ENCODE measurements around the gene MINAR1.

DNA sequence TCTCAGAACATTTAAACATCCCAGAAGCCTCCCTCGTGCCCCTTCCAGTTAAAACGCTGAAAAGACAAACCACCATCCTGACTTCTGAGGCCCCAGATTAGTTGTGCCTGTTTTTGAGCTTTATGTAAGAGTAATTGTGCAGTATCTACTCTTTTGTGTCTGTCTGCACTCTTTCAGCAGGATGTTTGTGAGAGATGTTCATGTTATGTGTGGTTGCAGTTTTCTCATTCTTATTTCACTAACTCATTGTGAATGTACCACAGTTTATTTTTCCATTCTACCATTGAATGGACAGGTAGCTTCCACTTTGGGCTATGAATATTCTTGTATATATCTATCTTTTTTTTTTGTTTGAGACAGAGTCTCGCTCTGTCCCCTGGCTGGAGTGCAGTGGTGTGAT lies 40.3 kb downstream of the MINAR1 start:
- TF ChIP-seq, protein P1, sequence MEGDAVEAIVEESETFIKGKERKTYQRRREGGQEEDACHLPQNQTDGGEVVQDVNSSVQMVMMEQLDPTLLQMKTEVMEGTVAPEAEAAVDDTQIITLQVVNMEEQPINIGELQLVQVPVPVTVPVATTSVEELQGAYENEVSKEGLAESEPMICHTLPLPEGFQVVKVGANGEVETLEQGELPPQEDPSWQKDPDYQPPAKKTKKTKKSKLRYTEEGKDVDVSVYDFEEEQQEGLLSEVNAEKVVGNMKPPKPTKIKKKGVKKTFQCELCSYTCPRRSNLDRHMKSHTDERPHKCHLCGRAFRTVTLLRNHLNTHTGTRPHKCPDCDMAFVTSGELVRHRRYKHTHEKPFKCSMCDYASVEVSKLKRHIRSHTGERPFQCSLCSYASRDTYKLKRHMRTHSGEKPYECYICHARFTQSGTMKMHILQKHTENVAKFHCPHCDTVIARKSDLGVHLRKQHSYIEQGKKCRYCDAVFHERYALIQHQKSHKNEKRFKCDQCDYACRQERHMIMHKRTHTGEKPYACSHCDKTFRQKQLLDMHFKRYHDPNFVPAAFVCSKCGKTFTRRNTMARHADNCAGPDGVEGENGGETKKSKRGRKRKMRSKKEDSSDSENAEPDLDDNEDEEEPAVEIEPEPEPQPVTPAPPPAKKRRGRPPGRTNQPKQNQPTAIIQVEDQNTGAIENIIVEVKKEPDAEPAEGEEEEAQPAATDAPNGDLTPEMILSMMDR (IDR thresholded peaks at IDR 0.05) = no peak
- no peak for TF ChIP-seq POLR2A (IDR thresholded peaks at IDR 0.05)

All from lower leg skin (tissue), 3 donors.